Superior temporal gyrus (tissue), 1 donor: Measurements from ENCODE around the gene NUCB2.

Experiments
- DNase-seq: peaks from one replicate; pipeline ENCODE4 v3.0.0-alpha.2; 2016; ENCODE audit errors: extremely low spot score

Gene NUCB2

GRCh38 chr11:17331669-17332068 lies 55.1 kb downstream of the NUCB2 start:
- no peak for DNase-seq

GRCh38 chr11:17333799-17334586 lies 57.5 kb downstream of the NUCB2 start:
- no peak for DNase-seq

GRCh38 chr11:17343257-17343656 lies 66.7 kb downstream of the NUCB2 start:
- DNase-seq = no peak

- DNase-seq = no peak
Measured at GRCh38 chr11:17343907-17344306, 67.4 kb downstream of the NUCB2 start.

DNA sequence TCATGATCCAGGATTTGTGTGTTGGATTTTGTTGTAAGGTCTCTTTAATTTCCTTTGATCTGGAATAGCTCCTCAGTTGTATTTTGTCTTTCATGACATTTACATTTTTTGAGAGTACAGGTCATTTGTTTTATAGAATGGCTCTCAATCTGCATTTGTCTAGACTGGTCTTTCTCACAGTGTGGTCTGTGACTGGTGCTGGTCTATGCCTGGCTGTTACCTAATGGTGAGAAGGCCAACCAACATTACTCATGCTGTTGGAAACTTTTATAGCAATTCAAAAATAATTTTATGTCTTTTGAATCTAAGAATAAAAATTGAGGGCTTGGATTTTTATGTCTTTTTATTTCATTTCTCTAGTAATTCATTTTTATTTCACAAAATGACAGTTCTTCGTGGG lies 71.1 kb downstream of the NUCB2 start:
- DNase-seq = no peak

DNA sequence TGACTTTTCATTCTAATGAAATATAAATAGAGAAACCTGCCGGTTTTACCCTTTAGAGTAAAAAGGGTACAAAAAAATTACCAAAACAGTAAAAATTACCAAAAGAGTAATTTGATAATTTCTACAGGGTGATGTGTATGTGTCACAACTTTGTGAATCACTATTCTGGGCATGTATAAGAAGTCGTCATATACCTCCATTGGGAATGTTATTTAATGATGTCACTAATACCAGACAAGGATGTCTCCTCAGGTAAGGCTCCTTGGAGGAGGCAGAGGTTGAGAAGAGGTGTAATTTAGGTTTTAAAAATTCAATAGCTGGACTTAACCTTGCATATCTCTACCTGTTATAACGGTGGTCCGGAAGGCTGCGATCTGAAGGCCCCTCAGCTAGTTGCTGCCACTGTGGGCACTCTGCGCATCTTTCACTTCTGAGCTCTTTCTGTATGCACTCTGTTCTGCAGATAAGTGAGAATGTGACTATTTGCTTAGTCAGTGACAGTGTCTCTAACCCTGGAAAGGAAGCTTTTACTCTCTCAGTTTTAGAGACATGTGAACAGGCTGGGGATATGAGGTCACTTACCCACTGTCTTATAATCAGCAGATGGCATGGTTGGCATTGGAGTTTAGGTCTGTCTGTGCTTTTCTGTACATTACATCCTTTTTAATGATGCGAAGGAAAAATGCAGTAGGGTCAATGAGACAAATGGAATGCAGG lies 74.1 kb downstream of the NUCB2 start:
- DNase-seq = no peak

- peak; percentile 29 for DNase-seq
Measured at GRCh38 chr11:17351172-17351509, 74.6 kb downstream of the NUCB2 start.

DNA sequence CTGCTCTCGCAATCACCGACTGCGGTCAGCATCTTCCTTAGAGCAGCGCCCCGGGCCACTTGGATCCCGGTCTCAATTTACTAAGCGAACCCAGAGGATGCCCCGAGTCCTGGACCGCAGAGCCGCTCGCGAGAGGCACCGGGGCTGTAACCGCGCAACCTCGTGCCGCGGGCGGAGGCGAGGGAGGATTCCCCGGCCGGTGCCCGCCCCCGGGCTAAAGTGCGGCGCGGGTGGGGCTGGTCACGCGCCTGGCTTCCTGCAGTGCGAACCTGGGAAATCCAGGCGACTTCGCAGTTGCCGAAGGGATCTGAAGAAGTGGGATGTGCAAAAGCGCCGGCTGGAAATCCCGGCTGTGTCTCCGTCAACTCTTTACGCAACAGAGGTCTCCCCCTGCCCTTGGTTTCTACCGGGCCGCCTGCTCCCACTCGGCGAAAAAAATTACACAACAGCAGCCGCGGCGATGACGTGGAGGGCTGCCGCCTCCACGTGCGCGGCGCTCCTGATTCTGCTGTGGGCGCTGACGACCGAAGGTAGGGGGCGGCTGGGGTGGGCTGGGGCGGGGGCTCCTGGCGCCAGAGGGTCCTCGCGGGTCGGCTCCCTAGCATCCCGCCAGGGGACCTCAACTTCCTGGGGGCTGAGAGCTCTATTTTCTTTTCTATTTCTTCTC lies 75.1 kb downstream of the NUCB2 start, which contains the start of gene NCR3LG1:
Gene NCR3LG1 (plus strand): TSS at position 291 of the 667 bp plus-strand sequence. CDS start 170 bp downstream, at position 461.
- peak; percentile 34 for DNase-seq

- peak; percentile 62 for DNase-seq
Measured at GRCh38 chr11:17352950-17353820, 76.6 kb downstream of the NUCB2 start.

DNA sequence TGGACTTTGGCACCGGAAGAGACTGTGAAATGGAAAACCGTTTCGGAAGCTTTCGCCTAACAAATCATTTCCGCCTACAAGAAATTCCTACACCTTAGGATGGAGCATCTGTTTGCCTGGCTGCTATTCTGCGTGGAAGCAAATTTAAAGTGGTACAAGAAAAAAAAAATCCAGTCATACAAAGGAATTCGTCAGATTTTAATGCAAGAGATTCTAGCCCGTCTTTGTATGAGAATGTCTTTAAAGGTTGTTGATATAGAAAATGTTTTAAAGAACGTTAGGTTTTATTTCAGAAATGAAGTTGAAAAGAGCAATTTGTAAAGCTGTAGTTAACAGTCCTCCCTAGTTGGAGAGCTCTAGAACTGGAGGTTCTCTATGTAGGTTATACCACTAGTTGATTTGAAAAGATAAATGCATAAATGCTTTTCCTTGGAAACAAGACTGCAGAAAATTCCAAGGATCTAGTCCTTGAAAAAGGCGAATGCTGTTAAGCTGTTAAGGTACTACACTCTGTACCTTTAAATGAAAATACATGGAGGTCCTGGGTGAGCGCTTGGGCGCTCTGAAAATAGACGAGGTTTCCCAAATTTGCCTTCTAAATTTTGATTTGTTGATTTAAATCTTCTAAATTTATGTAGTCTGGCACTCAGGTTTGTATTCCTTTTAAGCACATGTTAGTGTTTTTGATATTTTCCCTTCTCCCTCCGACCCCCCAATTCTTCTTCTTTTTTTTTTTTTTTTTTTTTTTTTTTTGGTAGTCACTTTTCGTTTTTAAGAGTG lies 77.5 kb downstream of the NUCB2 start:
- DNase-seq = peak; percentile 60

GRCh38 chr11:17354601-17354991 lies 78.1 kb downstream of the NUCB2 start:
- DNase-seq = peak; percentile 82

- DNase-seq = no peak
Measured at GRCh38 chr11:17366495-17366894, 90.0 kb downstream of the NUCB2 start.

- peak; percentile 17 for DNase-seq
Measured at GRCh38 chr11:17368551-17368950, 92.0 kb downstream of the NUCB2 start.

DNA sequence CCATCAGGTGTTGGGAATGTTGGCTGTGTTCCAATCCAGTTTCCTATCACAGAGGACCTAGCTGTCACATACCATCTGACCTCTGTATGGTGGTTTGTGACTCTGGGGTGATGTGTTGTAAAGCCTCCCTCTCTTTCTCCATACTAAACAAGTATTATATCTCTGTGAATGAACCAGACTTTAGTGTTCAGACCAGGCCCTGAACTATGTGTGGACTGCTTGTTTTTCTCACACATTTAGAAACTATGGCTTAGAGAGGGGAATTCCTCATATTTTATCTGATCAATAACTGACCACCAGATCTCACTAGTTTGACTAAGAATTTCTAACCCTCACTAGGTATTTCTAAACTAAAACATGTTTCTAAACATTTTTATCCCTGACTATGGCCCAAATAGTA lies 92.6 kb downstream of the NUCB2 start:
- DNase-seq = no peak

GRCh38 chr11:17369684-17370243 lies 93.2 kb downstream of the NUCB2 start:
- DNase-seq = no peak

GRCh38 chr11:17371614-17372013 lies 95.1 kb downstream of the NUCB2 start:
- DNase-seq = no peak

GRCh38 chr11:17375547-17375946 lies 99.0 kb downstream of the NUCB2 start:
- no peak for DNase-seq

- DNase-seq = no peak
Measured at GRCh38 chr11:17376493-17376892, 100.0 kb downstream of the NUCB2 start.

DNA sequence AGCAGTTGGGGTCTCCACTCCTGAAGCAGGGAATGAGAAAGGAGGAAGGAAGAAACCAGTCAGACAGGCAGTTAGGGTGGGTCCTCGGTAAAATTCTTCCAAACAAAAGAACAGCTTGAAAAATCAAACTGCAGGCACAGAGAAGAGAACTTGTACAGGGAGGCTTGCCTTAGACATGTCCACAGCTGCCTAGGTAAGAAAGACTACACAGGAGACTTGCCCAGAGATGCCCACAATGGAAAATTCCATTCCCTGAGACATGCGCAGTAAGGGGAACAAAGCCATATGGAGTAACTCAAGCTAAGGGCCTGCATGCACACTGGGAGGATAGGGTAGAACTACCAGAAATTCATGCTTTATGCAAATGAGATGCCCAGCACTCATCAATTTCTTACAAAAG lies 102.1 kb downstream of the NUCB2 start:
- DNase-seq = no peak

GRCh38 chr11:17379383-17380180 lies 103.0 kb downstream of the NUCB2 start:
- no peak for DNase-seq
